Lower lobe of right lung (tissue), 2 donors: ENCODE data around the gene SPHKAP. TPM values are rescaled to one million over a fixed set of nuclear protein-coding genes. Genes with fewer than 3 reads are reported as not detected.

Experiments
- ATAC-seq, 2 donors: fragments of 200-7000 bp; cut with Tn5 transposase; one replicate each; pipeline ENCODE4 v1.9.1; 2020 to 2022; ENCODE audit warnings: mild to moderate bottlenecking in 2 of 2, moderate library complexity in 2 of 2
- DNase-seq: peaks from one replicate; pipeline ENCODE4 v3.0.0-alpha.2; 2020
- H3K27ac ChIP-seq: fragments of 200-600 bp; one replicate; pipeline ENCODE4 v1.8.0; 2022
- H3K27me3 ChIP-seq: fragments of 200-600 bp; one replicate; pipeline ENCODE4 v1.8.0; 2022; ENCODE audit warnings: low read depth
- H3K36me3 ChIP-seq: fragments of 200-600 bp; one replicate; pipeline ENCODE4 v1.8.0; 2022; ENCODE audit warnings: mild to moderate bottlenecking
- H3K4me1 ChIP-seq: fragments of 200-600 bp; one replicate; pipeline ENCODE4 v1.8.0; 2022
- H3K4me3 ChIP-seq: fragments of 200-600 bp; one replicate; pipeline ENCODE4 v1.8.0; 2022; ENCODE audit warnings: mild to moderate bottlenecking
- H3K9me3 ChIP-seq: fragments of 200-600 bp; one replicate; pipeline ENCODE4 v1.8.0; 2022
- intact Hi-C: fragments of 100-400 bp; cut with DNase I; formaldehyde crosslinking; loops from one replicate; pipeline ENCODE4 v1.11.0; 2022
- total RNA-seq: library from RNA; stranded (reverse); fragmentation: NEBNext Ultra II Directional; extraction: Animal tissue kit (Norgen Biotek cat#: 25700); gene quantifications from one replicate; pipeline ENCODE4 v1.2.1, GENCODE V29; 2021
- TF ChIP-seq, protein P1 (sequence below): fragments of 200-600 bp; IDR thresholded peaks from one replicate; pipeline ENCODE4 v1.8.0; 2022; ENCODE audit warnings: antibody characterized with exemption, mild to moderate bottlenecking
- donor health status: DM: no; HTN: yes; CAD: no; lungs with severe emphysema.

The SPHKAP gene
- total RNA-seq, 1 donor from 2014 or later = 0.06 TPM

DNA sequence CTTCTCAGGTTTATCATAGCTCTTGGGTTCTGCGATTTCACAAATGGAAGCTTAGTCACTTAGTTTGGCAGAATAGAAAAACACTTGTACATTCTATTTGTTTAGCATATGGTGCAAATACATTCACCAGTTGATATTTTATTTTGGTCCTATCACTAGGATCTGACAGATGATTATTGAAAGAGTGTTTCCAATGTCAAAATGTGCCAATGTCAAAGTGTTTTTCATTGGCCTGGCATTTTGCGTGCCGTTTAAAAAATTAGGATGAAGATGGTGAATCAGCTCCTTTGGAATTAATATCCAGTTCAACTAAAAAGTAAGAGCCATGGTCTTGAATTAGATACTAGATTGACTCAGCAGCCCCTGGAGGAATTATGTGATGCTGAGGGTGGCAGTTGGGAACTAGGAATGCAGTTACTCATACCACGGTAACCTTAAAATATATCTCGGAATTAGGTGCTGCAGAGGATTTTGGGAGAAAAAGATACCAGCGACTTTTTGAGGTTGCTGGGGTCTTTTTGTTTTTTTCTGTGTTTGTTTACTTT is 87.0 kb downstream of the SPHKAP start:
- ATAC-seq (no peak), DNase-seq (no peak)
- Histone ChIP-seq H3K36me3 (no peaks in the 10 kb centered on the region), H3K27me3 (no peaks in the 10 kb centered on the region), H3K4me3 (no peak overlapping the region), H3K4me1 (no peaks in the 10 kb centered on the region), H3K9me3 (peaks cover 11% of the 10 kb centered on the region), H3K27ac (no peak overlapping the region)
- TF ChIP-seq, protein P1, sequence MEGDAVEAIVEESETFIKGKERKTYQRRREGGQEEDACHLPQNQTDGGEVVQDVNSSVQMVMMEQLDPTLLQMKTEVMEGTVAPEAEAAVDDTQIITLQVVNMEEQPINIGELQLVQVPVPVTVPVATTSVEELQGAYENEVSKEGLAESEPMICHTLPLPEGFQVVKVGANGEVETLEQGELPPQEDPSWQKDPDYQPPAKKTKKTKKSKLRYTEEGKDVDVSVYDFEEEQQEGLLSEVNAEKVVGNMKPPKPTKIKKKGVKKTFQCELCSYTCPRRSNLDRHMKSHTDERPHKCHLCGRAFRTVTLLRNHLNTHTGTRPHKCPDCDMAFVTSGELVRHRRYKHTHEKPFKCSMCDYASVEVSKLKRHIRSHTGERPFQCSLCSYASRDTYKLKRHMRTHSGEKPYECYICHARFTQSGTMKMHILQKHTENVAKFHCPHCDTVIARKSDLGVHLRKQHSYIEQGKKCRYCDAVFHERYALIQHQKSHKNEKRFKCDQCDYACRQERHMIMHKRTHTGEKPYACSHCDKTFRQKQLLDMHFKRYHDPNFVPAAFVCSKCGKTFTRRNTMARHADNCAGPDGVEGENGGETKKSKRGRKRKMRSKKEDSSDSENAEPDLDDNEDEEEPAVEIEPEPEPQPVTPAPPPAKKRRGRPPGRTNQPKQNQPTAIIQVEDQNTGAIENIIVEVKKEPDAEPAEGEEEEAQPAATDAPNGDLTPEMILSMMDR = no peak
- intact Hi-C loops = no loop called here

GRCh38 chr2:228092056-228092455 is 89.4 kb downstream of the SPHKAP start:
- Histone ChIP-seq H3K4me1 (no peaks in the 10 kb centered on the region), H3K27me3 (no peaks in the 10 kb centered on the region), H3K4me3 (no peak overlapping the region), H3K9me3 (peaks cover 14% of the 10 kb centered on the region), H3K36me3 (no peaks in the 10 kb centered on the region), H3K27ac (no peak overlapping the region)
- DNase-seq = no peak
- intact Hi-C loops = no loop called here
- no peak for ATAC-seq
- TF ChIP-seq, protein P1 = no peak

- TF ChIP-seq, protein P1 = no peak
- H3K4me3 ChIP-seq = no peak overlapping the region
- intact Hi-C loops = no loop called here
- H3K4me1 ChIP-seq = no peaks in the 10 kb centered on the region
- ATAC-seq (no peak), DNase-seq (no peak)
- no peaks in the 10 kb centered on the region for H3K27me3 ChIP-seq
- no peak overlapping the region for H3K27ac ChIP-seq
- H3K36me3 ChIP-seq = no peaks in the 10 kb centered on the region
- H3K9me3 ChIP-seq = peaks cover 14% of the 10 kb centered on the region
These were observed 94.9 kb downstream of the SPHKAP start for GRCh38 chr2:228086561-228086960.

DNA sequence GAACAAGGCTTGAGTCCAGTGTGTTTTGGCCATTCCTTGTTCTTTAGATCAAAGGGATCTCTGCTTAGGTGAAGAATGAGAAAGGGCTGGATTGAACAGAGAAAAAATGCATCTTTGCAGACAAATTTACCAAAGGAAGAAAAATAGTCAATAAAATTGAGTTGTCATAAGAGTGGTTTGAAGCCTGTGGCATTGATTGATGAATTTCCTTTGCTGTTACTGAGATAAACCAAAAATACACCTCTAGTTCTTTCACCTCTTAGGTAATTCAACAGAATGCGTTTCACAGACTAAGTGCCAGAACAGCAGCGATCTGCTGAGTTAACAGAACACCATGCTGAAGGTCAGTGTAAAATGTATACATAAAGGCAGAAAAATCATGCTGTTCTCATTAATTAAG is 96.8 kb downstream of the SPHKAP start:
- Histone ChIP-seq H3K27ac (no peak overlapping the region), H3K4me1 (no peaks in the 10 kb centered on the region), H3K4me3 (no peak overlapping the region), H3K27me3 (no peaks in the 10 kb centered on the region), H3K9me3 (peaks cover 5% of the 10 kb centered on the region), H3K36me3 (no peaks in the 10 kb centered on the region)
- no peak for DNase-seq
- intact Hi-C loops = no loop called here
- TF ChIP-seq, protein P1 = no peak
- ATAC-seq = no peak

- ATAC-seq (no peak), DNase-seq (no peak)
- H3K4me3 ChIP-seq = no peak overlapping the region
- intact Hi-C loops = no loop called here
- TF ChIP-seq, protein P1 = no peak
- no peaks in the 10 kb centered on the region for H3K36me3 ChIP-seq
- no peak overlapping the region for H3K27ac ChIP-seq
- H3K4me1 ChIP-seq = no peaks in the 10 kb centered on the region
- H3K27me3 ChIP-seq = no peaks in the 10 kb centered on the region
- no peaks in the 10 kb centered on the region for H3K9me3 ChIP-seq
These were observed 98.4 kb downstream of the SPHKAP start for GRCh38 chr2:228083131-228083530.

- no peaks in the 10 kb centered on the region for H3K4me1 ChIP-seq
- intact Hi-C loops = no loop called here
- no peak overlapping the region for H3K27ac ChIP-seq
- no peak for ATAC-seq
- TF ChIP-seq, protein P1 = no peak
- no peak for DNase-seq
- no peak overlapping the region for H3K4me3 ChIP-seq
- H3K27me3 ChIP-seq = no peaks in the 10 kb centered on the region
- H3K9me3 ChIP-seq = no peaks in the 10 kb centered on the region
- no peaks in the 10 kb centered on the region for H3K36me3 ChIP-seq
These were observed 98.9 kb downstream of the SPHKAP start for GRCh38 chr2:228082571-228082970.
